Measurements from ENCODE around the gene C11orf98. TPM values are rescaled to one million over a fixed set of nuclear protein-coding genes. Genes with fewer than 3 reads are reported as not detected.

The C11orf98 gene
- total and polyA plus RNA-seq, 2 of the 13 experiments (the other 11 are each of a cell fraction or from before 2014, with no cell fraction given) = 30.4 to 91.8 TPM

GRCh38 chr11:62678770-62679696 lies 14.0 kb upstream of the C11orf98 start, which contains the start of gene UBXN1 (continued):
- TF ChIP-seq ZNF646 (CRISPR knock-in tag; IDR thresholded peaks at IDR 0.05) = no peak
- TF ChIP-seq SRSF4 (IDR thresholded peaks at IDR 0.05; ENCODE audit: low read depth, low read length, poor library complexity, severe bottlenecking) = no peak
- no peak for TF ChIP-seq TP53 (CRISPR knock-in tag; conservative IDR thresholded peaks at IDR 0.05)
- TF ChIP-seq EED (CRISPR knock-in tag; IDR thresholded peaks at IDR 0.05) = no peak
- TF ChIP-seq ZNF468 (CRISPR knock-in tag; IDR thresholded peaks at IDR 0.05) = no peak
- TF ChIP-seq ZSCAN12 (CRISPR knock-in tag; IDR thresholded peaks at IDR 0.05) = no peak
- no peak for TF ChIP-seq ZNF343 (CRISPR knock-in tag; IDR thresholded peaks at IDR 0.05)
- TF ChIP-seq IKZF1 (IDR thresholded peaks at IDR 0.05) = no peak
- peak; percentile 96 for TF ChIP-seq KDM5A (IDR thresholded peaks at IDR 0.05; ENCODE audit: borderline replicate concordance, low read length)
- TF ChIP-seq, protein P1, sequence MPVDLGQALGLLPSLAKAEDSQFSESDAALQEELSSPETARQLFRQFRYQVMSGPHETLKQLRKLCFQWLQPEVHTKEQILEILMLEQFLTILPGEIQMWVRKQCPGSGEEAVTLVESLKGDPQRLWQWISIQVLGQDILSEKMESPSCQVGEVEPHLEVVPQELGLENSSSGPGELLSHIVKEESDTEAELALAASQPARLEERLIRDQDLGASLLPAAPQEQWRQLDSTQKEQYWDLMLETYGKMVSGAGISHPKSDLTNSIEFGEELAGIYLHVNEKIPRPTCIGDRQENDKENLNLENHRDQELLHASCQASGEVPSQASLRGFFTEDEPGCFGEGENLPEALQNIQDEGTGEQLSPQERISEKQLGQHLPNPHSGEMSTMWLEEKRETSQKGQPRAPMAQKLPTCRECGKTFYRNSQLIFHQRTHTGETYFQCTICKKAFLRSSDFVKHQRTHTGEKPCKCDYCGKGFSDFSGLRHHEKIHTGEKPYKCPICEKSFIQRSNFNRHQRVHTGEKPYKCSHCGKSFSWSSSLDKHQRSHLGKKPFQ (CRISPR knock-in tag; IDR thresholded peaks at IDR 0.05; ENCODE audit: insufficient replicate concordance) = peak; percentile 86
- no peak for TF ChIP-seq SP1 (IDR thresholded peaks at IDR 0.05)
- no peak; the same call in 1 of the 2 replicates for TF ChIP-seq SP1 (CRISPR knock-in tag; IDR thresholded peaks at IDR 0.05)
- TF ChIP-seq ZBTB37 (CRISPR knock-in tag; IDR thresholded peaks at IDR 0.05) = no peak; the same call in 1 of the 2 replicates
- TF ChIP-seq THYN1 (CRISPR knock-in tag; IDR thresholded peaks at IDR 0.05; ENCODE audit: borderline replicate concordance, low read depth) = no peak
- TF ChIP-seq ZNF160 (CRISPR knock-in tag; IDR thresholded peaks at IDR 0.05) = 0 out of 2 replicates have a peak, but pooled peaks have one; percentile 75
- TF ChIP-seq TEAD2 (CRISPR knock-in tag; IDR thresholded peaks at IDR 0.05) = no peak
- TF ChIP-seq HIC2 (CRISPR knock-in tag; IDR thresholded peaks at IDR 0.05; ENCODE audit: low read depth) = no peak
- no peak; the same call in 1 of the 2 replicates for TF ChIP-seq ZNF205 (CRISPR knock-in tag; IDR thresholded peaks at IDR 0.05)

All from HepG2 (cell line).